Measurements from ENCODE around the gene PPM1A. TPM values are rescaled to one million over a fixed set of nuclear protein-coding genes. Genes with fewer than 3 reads are reported as not detected.

PPM1A gene
- total and polyA plus RNA-seq, 2 donors from 2014 or later, result 42.3 to 60.3 TPM

DNA sequence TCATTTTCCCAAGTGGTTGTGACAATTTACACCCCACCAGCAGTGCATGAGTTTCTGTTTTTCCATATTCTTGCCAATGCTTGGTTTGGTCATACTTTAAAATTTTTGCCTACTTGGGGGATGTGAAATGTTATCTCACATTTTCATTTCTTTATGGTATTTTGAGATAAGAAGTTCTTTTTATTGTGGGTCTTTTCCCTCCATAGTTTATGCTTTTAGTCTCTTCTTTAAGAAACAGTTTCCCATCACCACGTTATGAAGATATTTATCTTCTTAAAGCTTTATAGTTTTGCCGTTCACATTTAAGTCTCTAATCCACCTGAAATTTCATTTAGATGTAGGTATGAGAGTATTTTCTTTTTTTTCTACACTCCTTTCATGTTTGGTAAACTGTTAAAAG, 95.7 kb downstream of the PPM1A start:
- Histone ChIP-seq H3K27me3 (ENCODE audit: control insufficient read depth, insufficient read depth, low read length) (no peaks in the 10 kb centered on the region), H3K4me1 (ENCODE audit: control insufficient read depth in 2 of 3, insufficient read depth in 2 of 3, low read depth in 1 of 3, low read length in 3 of 3) (peaks cover 0 to 2% (median 0%) of the 10 kb centered on the region in 3 donors), H3K9ac (ENCODE audit: low read length in 3 of 3) (no peak overlapping the region), H3K9me3 (ENCODE audit: control insufficient read depth in 2 of 3, insufficient read depth in 1 of 3, low read length in 3 of 3) (no peaks in the 10 kb centered on the region), H3K27ac (ENCODE audit: low read depth in 2 of 2, low read length in 2 of 2) (no peak overlapping the region), H3K36me3 (ENCODE audit: control insufficient read depth in 2 of 3, insufficient read depth in 3 of 3, low read length in 3 of 3) (no peaks in the 10 kb centered on the region), H3K4me3 (ENCODE audit: low read length in 3 of 3) (no peak overlapping the region)
- no peak for FAIRE-seq
- DNase-seq, result no peak
- intact Hi-C loops (cut with DNase I), result no loop called here
- TF ChIP-seq CTCF (IDR thresholded peaks at IDR 0.05; ENCODE audit: borderline replicate concordance, extremely low read depth, insufficient read depth), result no peak

GRCh38 chr14:60346706-60347105, 97.7 kb downstream of the PPM1A start:
- H3K4me3 ChIP-seq (ENCODE audit: low read length in 3 of 3), result no peak overlapping the region
- DNase-seq (no peak), FAIRE-seq (no peak)
- peaks cover 0 to 2% (median 0%) of the 10 kb centered on the region in 3 donors for H3K4me1 ChIP-seq (ENCODE audit: control insufficient read depth in 2 of 3, insufficient read depth in 2 of 3, low read depth in 1 of 3, low read length in 3 of 3)
- H3K27ac ChIP-seq (ENCODE audit: low read depth in 2 of 2, low read length in 2 of 2), result no peak overlapping the region
- H3K27me3 ChIP-seq (ENCODE audit: control insufficient read depth, insufficient read depth, low read length), result no peaks in the 10 kb centered on the region
- H3K9me3 ChIP-seq (ENCODE audit: control insufficient read depth in 2 of 3, insufficient read depth in 1 of 3, low read length in 3 of 3), result no peaks in the 10 kb centered on the region
- H3K36me3 ChIP-seq (ENCODE audit: control insufficient read depth in 2 of 3, insufficient read depth in 3 of 3, low read length in 3 of 3), result no peaks in the 10 kb centered on the region
- no peak overlapping the region for H3K9ac ChIP-seq (ENCODE audit: low read length in 3 of 3)
- intact Hi-C loops (cut with DNase I), result no loop called here
- TF ChIP-seq CTCF (IDR thresholded peaks at IDR 0.05; ENCODE audit: borderline replicate concordance, extremely low read depth, insufficient read depth), result no peak

- no peaks in the 10 kb centered on the region for H3K27me3 ChIP-seq (ENCODE audit: control insufficient read depth, insufficient read depth, low read length)
- intact Hi-C loops (cut with DNase I), result no loop called here
- H3K36me3 ChIP-seq (ENCODE audit: control insufficient read depth in 2 of 3, insufficient read depth in 3 of 3, low read length in 3 of 3), result no peaks in the 10 kb centered on the region
- no peak for FAIRE-seq
- no peak overlapping the region for H3K4me3 ChIP-seq (ENCODE audit: low read length in 3 of 3)
- no peaks in the 10 kb centered on the region for H3K9me3 ChIP-seq (ENCODE audit: control insufficient read depth in 2 of 3, insufficient read depth in 1 of 3, low read length in 3 of 3)
- H3K9ac ChIP-seq (ENCODE audit: low read length in 3 of 3), result no peak overlapping the region
- peak in 1 of 5 donors; percentile 13 for DNase-seq
- H3K4me1 ChIP-seq (ENCODE audit: control insufficient read depth in 2 of 3, insufficient read depth in 2 of 3, low read depth in 1 of 3, low read length in 3 of 3), result peaks cover 0 to 2% (median 0%) of the 10 kb centered on the region in 3 donors
- H3K27ac ChIP-seq (ENCODE audit: low read depth in 2 of 2, low read length in 2 of 2), result no peak overlapping the region
- no peak for TF ChIP-seq CTCF (IDR thresholded peaks at IDR 0.05; ENCODE audit: borderline replicate concordance, extremely low read depth, insufficient read depth)
These were observed 99.2 kb downstream of the PPM1A start for GRCh38 chr14:60348211-60348610.

Other genes starting within 250 kb of the PPM1A start
- gene PCNX4, start 157.3 kb upstream of the PPM1A start, total RNA-seq, result 44.9 TPM
- gene PCNX4, start 157.3 kb upstream of the PPM1A start, polyA plus RNA-seq (ENCODE audit: insufficient read depth, low read depth, low replicate concordance), result 25.1 TPM
- gene DHRS7, start 83.8 kb upstream of the PPM1A start, total RNA-seq, result 93.7 TPM
- gene DHRS7, start 83.8 kb upstream of the PPM1A start, polyA plus RNA-seq (ENCODE audit: insufficient read depth, low read depth, low replicate concordance), result 128 TPM
- gene C14orf39, start 236.8 kb downstream of the PPM1A start, total RNA-seq, result not detected
- gene C14orf39, start 236.8 kb downstream of the PPM1A start, polyA plus RNA-seq (ENCODE audit: insufficient read depth, low read depth, low replicate concordance), result not detected

All from kidney (tissue), 14 donors.